HG03571 (cell line): ENCODE measurements around the gene ZC3H14.
A peak's percentile ranks its signal among the peaks of the same experiment; 100 is the strongest.
"Not testable (repeated sequence)": the region's sequence is repeated elsewhere in the genome, so short reads cannot be mapped to it uniquely, and the experiment has no call there.

Source experiments
- ATAC-seq: cut with Tn5 transposase; IDR thresholded peaks from one replicate; pipeline ENCODE4 v1.9.1; 2021; ENCODE audit not compliant: unreplicated experiment

The ZC3H14 gene, protein sequence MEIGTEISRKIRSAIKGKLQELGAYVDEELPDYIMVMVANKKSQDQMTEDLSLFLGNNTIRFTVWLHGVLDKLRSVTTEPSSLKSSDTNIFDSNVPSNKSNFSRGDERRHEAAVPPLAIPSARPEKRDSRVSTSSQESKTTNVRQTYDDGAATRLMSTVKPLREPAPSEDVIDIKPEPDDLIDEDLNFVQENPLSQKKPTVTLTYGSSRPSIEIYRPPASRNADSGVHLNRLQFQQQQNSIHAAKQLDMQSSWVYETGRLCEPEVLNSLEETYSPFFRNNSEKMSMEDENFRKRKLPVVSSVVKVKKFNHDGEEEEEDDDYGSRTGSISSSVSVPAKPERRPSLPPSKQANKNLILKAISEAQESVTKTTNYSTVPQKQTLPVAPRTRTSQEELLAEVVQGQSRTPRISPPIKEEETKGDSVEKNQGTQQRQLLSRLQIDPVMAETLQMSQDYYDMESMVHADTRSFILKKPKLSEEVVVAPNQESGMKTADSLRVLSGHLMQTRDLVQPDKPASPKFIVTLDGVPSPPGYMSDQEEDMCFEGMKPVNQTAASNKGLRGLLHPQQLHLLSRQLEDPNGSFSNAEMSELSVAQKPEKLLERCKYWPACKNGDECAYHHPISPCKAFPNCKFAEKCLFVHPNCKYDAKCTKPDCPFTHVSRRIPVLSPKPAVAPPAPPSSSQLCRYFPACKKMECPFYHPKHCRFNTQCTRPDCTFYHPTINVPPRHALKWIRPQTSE

DNA sequence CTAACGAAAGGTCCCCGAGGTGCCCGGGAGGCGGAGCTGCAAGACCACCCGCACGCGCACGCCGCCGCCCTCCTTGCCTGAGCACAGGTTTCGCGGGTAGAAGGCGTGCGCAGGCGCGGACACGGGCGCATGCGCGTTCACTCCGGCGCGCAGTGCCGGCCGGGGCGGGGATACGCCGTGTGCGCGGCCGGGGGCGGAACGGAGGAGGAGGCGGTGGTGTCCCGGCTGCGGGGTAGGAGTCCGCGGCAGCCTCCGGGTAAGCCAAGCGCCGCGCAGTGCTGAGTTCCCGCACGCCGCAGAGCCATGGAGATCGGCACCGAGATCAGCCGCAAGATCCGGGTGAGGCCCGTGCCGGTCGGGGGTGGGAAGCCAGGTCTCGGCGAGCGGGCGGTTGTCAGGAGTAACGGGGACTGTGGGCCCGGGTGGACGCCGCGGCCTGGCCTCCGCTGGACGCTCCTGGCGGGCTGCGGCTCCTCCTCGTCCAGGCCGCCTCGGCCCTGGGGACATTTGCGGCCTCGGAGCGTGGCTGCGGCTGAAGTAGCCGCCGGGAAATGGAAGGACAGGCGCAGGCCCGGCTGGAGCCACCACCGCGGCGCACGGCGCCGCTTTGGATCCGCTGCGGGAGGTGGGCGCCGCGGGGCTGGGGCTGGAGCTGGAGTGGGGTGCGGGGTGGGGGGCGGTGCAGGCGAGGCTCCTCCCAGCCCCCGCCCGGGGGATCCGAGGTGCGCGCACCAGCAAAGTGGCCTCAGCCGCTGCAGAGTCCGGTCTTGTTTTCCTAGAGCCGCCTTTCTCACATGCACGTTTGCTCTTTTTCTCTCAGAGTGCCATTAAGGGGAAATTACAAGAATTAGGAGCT is at the start of gene ZC3H14:
ZC3H14 (plus strand) TSS at position 207 of the 856 bp plus-strand sequence; CDS start at position 304, 97 bp downstream.
- ATAC-seq, result peak; percentile 94

DNA sequence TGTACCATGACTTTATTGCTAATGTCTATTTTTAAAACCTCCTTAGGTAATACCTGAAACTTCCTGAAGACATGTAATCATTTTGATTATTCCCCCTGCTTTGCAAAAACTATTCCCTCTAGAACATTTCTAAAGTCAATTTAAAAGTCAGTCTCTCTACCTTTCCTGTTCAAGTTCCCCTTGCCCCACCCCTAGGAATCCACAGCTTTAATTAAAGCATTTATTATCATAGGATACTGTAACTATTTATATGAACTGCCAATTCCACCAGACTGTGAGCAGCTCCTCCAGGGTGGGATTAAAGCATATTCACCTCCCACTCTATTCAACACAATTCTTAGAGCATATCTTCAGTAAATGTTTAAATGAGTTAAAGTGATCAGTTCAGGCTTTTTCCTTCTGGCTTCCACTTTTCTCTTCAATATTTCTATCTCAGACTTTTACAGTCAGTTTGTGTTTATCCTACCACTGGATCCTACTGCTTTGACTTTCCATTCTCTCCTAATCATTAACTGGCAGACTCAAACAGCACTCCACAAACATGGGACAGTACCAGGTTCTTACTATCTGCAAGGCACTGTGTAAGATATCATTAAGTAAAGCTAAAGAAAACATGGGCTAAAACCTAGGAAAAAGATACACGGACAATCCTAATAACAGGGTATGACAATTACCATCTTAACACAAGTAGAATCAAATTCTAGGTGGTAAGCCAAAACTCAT is 47.2 kb upstream of the ZC3H14 start:
- no peak for ATAC-seq

DNA sequence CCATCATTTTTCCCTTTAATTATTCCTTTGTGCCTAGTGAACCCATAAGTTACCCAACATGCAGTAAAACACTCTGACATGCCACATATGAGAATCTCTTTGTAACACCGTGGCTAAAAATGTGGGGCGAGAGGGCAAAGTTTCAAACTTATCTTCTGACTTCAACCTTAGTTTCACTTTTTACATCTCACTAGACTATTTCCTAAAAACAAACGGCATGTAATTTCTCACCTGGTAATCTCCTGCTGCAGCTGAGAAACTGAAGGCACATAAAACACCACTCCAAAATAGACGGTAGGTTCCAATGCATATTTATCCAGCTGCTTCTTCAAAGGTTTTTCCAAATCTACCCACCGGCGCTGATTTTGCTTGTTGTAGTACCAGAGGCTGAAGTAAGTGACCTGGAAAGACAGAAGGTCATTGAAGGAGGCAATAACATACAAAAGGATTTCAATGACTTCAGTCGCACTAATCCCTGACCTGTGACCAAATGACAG is 45.9 kb upstream of the ZC3H14 start:
- no peak for ATAC-seq

DNA sequence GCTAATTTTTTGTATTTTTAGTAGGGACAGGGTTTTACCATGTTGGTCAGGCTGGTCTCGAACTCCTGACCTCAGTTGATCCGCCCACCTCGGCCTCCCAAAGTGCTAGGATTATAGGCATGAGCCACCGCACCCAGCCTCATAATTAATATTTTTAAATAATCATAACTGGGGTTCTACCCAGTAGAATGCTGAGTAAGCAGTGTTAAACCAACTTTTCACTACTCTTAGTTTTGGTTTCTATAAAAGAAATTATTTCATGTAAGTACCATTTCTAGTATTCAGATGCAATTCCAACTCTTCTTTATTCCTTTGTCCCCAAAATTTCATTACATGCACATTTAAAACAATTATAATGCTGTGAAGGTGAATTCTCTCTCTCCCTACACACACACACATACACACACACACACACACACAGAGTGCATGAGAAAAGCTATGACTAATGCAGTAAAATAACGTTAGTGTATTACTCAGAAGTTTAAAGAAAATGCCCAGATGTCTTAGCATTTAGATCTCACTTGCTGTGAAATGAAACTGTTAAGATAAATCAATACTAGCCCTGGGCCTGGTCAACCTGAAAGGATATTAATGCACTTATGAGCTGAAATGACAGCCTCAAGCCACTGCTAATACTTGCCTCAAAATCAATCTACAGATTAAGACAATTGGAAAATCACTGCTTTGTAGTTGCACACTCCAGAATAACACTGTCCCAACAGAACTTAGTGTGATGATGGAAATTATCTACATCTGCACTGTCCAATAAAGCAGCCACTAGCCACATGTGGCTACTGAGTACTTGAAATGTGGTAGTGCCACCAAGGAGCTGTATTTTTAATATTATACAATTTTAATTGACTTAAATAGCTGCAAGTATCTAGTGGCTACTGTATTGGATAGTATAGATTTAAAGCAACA is 44.0 kb upstream of the ZC3H14 start:
- no peak for ATAC-seq

DNA sequence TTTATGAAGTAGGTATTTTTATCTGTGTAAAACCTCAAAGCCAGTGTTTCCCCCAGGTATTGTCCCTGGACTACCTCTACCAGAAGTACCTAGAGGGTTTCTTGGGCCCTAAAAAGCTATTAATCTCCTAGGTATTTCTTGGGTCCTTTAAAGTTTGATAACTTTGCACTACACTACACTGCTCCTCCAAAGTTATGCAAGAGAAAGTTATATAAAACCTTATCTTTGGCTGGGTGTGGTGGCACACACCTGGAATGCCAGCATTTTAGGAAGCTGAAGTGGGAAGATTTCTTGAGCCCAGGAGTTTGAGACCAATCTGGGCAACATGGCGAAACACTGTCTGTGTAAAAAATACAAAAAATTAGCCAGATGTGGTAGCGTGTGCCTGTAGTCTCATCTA is 42.9 kb upstream of the ZC3H14 start:
- no peak for ATAC-seq

DNA sequence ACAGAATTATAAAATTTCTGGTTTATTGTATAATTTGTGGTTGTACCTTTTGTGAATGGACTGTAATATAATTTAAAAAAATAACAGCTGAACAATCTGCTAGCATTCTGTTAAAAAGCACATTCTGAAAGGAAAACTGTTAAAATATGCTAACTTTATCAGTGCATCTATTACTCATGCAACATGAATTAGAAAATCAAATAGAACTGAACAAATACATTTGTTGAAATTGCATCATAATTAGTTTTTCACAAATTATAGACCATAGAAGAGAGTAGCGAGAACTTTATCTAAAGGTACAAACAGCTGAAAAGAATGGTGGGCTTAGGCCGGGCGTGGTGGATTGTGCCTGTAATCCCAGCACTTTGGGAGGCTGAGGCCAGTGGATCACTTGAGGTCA is 41.0 kb upstream of the ZC3H14 start:
- no peak for ATAC-seq

DNA sequence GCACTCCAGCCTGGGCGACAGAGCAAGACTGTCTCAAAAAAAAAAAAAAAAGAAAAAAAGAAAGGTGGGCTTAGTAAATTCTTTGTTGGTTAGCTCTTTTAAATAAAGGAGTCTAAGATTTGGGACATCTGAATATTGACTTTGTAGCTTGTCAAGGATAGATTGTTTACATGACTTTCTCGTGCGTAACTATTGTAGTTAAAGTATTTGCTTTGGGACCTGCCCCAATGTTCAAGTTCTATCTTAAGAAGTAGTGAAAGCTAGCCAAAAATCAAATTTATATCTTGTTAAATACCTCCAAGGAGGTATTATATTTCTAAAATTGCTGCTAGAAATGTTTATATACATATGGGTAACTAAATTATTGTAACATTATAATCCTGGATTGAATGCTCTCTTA is 40.4 kb upstream of the ZC3H14 start:
- ATAC-seq, result no peak

DNA sequence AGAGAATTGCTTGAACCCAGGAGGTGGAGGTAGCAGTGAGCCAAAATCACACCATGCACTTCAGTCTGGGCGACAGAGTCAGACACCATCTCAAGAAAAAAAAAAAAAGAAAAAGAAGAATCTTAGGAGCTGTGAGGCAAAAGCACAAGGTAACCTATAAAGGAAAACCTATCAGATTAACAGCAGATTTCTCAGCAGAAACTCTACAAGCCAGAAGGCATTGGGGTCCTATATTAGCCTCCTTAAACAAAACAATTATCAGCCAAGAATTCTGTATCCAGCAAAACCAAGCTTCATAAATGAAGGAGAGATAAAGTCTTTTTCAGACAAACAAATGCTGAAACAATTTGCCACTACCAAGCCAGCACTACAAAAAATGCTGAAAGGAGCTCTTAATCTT is 32.9 kb upstream of the ZC3H14 start:
- not testable (repeated sequence) for ATAC-seq

DNA sequence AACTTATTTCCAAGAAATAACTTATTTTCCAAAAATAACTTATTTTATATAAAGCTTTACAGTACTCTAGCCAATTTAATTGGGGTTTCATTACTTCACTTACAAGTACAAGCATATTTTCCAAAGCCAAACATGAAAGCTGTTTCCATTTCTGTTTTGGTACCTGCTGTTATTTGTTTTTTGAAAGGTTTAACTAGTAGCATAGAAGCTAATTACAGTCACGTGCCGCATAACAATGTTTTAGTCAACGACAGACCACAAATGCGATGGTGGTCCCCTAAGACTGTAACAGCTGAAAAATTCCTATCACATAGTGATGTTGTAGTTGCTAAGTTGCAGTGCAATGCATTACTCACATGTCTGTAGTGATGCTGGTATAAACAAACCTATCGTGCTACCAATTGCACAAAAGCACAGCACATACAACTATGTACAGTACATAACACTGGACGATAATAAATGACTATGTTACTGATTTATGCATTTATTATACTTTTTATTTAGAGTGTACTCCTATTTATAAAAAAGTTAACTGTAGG is 29.7 kb upstream of the ZC3H14 start:
- no peak for ATAC-seq

DNA sequence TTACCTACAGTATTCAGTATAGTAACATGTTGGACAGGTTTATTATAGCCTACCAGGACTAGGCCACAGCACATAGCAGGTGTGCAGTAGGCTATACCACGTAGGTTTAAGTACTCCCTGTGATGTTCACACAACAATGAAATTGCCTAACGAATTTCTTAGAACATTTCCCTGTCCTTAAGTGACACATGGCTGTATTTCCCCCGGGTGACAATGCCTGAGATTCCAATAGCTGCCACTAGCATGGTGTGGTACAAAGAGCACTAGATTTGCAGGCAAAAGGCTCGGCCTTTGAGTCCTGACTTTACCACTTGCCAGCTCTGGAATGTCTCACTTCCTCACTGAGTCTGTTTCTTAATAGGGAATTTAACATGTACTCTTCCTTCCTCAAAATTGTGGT is 27.7 kb upstream of the ZC3H14 start:
- no peak for ATAC-seq

DNA sequence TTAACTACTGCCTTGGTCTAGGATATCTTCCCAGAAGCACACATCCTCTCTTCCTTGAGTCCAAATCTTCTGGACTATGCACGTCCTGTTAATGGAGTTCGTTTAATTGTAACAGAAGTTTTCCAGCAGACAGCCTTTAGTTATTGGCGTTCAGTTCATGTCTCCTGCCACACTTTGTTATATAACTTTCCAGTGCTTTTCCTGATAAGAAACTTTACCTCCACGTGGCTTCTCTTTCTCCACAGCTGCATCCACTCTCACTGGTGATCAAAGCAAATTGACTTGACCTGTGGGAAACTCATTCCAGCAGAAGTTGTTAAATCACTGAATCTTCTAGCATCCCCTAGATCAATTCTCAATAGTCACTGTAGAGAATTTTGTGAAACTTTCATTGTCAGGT is 27.0 kb upstream of the ZC3H14 start:
- ATAC-seq, result no peak

DNA sequence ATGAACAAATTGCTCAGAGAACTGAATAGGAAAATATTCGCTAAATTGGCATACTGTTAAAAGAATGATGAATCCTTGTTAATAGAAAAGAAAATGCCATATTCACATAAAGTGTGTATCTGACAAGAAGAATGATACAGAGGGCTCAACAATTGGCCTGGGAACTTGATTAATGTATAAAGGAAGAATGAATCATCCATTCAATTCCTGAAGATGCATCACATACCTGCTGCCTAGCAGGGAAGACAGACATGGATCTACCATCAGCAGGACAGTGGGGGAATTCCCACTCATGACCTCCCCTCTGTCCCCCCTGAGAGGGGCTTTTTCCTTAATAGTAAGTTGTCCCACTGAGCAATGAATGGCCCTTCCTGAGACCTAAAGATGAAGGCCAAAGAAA is 21.5 kb upstream of the ZC3H14 start:
- no peak for ATAC-seq

DNA sequence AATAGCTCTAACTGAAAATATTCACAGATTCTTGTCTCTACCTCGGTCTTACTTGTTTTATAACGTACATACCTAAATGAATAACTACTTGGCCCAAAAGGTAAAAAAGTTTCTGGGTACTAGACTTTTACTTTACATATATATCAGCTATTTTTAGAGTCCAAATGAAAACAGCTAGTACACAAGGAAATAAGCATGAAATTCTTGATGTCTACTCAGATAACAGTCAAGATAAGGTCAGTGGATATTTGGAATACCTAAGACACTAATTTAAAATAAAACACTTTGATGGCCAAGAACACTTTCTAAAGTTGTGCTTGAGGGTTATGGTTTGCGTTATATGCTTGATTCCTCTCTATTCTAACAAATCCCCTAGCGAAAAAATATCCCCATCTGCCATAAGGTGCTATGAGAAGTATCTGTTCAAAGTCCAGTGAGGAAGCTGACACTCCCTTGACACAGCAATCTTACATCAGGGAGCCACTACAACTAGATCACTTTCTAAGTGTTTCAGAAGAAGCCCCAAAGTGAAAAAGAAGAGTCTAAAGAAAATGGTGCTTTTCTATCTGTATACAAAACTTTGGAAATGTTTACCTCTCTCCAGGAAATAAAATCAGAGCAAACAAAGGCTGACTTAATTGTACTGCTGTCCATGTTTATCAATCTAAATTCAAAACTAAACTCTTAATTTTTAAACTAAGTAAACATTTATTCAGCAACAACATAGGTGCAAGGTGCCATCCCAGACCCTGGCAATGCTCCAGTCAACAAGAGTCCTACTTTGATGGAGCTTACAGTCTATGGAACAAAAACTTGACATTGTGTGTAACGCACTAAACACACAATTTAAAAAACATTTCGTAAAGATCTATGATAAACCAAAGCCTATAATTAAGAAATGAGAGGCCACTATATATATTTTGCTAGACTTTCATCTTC is 19.7 kb upstream of the ZC3H14 start:
- ATAC-seq, result no peak

DNA sequence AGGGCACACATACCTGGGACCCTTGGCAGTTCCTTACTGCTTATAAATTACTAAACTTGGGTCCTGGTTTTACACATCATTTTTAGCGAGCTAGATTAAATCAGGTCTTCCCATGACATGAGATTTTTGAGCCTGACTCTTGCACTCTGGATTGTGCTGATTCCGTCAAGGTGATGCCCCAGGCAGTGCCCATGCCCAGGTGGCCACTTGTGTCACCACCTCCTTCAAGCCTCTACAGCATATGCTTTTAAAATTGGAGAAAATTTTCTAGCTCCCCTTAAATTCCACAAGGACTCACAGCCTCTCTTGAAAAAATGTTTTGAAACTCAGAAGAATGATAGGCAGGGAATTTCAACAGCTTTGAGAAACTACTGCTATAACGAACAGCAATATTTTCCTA is 17.6 kb upstream of the ZC3H14 start:
- no peak for ATAC-seq

DNA sequence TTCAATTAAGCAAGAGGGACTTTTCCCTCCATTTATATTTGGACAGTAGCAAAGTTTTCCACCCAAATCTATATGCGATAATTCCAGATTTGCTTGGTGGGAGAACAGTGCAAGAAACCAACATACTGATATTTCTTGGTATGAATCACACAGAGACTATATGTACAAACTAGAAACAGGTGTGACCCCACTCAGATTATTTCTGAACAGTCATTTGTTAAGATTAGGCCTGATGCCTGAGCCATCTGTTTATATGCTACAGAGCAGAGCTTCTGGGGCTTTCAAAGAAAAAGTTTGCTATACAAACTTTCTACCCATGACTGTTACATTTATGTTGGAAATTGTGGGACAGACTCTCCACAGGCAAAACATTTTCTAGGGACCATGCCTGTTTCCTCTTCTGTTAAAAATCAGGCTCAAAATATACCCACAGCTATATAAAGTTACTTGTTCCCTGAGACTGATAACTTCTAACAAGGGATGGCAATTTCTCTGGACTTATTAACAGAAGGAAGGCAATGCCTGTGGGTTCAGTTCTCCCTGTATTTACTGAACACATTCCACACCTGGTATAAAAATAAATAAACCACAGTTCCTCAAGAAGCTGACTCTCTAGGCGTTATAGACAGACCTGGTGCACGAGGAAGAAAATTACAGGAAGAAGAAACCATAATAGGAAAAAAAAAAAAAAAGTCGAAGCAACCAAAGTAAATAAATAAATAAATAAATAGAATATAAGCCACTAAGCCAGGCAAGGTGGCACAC is 16.0 kb upstream of the ZC3H14 start:
- ATAC-seq, result no peak

DNA sequence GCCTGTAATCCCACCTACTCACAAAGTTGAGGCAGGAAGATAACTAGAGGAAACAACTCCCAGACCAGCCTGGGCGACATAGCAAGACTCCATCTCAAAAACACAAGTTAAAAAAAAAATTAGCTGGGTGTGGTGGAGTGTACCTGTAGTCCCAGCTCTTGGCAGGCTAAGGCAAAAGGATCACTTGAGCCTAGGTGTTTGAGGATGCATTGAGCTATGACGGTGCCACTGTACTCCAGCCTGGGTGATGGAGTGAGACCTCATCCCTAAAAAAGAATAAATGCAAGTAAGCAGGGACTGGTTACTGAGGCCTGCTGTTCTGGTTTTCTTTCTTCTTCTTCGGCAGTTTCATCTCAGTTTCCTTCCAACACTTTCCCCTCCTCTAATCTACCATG is 15.5 kb upstream of the ZC3H14 start:
- ATAC-seq, result no peak

DNA sequence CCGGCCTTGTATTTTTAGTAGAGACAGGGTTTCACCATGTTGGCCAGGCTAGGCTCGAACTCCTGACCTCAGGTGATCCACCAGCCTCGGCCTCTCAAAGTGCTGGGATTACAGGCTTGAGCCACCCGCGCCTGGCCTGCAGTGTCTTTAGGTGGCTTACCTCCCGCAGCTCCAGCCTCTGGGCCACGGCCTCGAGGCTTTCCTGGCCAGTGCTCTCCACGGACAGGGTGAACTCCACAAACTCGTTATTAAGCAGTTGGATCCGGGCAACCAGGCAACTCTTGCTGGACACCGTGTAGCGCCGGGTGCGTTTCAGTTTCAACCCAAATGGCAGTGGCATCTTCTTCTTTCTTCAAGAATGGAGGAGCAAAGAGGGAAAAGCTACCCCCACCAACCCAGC is 12.8 kb upstream of the ZC3H14 start:
- ATAC-seq, result no peak
